Measurements from ENCODE around the gene AGAP1.

AGAP1 gene

DNA sequence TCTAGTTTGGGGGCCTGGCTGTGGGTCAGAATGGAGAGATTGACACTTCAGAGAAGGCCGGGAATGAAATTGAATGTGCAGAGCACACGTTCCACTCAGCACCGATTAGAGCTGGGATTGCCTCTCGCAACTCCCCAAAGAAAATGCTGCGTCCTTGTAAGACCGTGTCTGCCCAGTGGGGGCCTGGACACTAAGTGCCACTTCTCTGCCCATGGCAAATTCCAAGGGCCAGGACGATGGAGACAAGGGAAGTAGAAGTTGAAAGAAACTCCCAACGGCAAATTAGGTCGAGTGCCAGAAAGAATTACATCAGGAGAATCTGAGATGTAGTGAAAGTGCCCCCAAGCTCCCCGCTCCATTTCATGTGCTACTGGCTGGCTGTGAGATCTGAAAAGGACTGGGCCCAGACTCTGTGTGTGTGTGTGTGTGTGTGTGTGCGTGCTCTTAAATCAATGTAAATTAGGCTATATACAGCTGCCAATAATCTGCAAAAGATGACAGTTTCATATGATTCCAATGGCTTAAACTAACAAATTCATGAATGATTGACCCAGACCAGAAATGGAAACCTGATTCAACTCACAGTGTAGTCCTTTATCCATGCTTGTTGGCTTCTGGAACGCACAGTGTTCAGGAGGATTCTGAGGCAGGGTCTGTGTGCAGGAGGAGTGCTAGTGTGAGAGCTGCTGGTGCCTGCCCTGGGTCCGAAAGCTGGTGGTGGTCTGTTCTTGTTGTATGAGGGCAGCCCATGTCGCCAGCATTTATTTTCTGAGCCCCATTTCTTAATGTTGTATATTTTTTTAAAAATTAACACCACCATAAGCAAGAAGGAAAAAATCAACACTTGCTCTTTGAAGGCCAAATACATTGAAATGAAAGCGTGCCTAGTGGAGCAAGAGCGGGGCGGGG, 234.3 kb downstream of the AGAP1 start:
- TF ChIP-seq CTCF (IDR thresholded peaks at IDR 0.05; ENCODE audit: insufficient read depth, low read depth, low read length, missing control alignments) = no peak
- DNase-seq (ENCODE audit: low read depth) = no peak

GRCh38 chr2:235728800-235729556, 235.1 kb downstream of the AGAP1 start:
- DNase-seq (ENCODE audit: low read depth) = no peak
- H3K4me3 ChIP-seq (ENCODE audit: low read depth, low read length) = no peak overlapping the region
- TF ChIP-seq CTCF (IDR thresholded peaks at IDR 0.05; ENCODE audit: insufficient read depth, low read depth, low read length, missing control alignments) = no peak

More for the DNA sequence above, 234.3 kb downstream of the AGAP1 start:
- no peak overlapping the region for H3K4me3 ChIP-seq (ENCODE audit: low read depth, low read length)

GRCh38 chr2:235729557-235729947, 235.7 kb downstream of the AGAP1 start:
- no peak for TF ChIP-seq CTCF (IDR thresholded peaks at IDR 0.05; ENCODE audit: insufficient read depth, low read depth, low read length, missing control alignments)
- H3K4me3 ChIP-seq (ENCODE audit: low read depth, low read length) = no peak overlapping the region
- DNase-seq (ENCODE audit: low read depth) = no peak

GRCh38 chr2:235730115-235730514, 236.3 kb downstream of the AGAP1 start:
- H3K4me3 ChIP-seq (ENCODE audit: low read depth, low read length) = no peak overlapping the region
- TF ChIP-seq CTCF (IDR thresholded peaks at IDR 0.05; ENCODE audit: insufficient read depth, low read depth, low read length, missing control alignments) = no peak
- DNase-seq (ENCODE audit: low read depth) = no peak

GRCh38 chr2:235733761-235734160, 239.9 kb downstream of the AGAP1 start:
- H3K4me3 ChIP-seq (ENCODE audit: low read depth, low read length) = no peak overlapping the region
- TF ChIP-seq CTCF (IDR thresholded peaks at IDR 0.05; ENCODE audit: insufficient read depth, low read depth, low read length, missing control alignments) = no peak
- no peak for DNase-seq (ENCODE audit: low read depth)

DNA sequence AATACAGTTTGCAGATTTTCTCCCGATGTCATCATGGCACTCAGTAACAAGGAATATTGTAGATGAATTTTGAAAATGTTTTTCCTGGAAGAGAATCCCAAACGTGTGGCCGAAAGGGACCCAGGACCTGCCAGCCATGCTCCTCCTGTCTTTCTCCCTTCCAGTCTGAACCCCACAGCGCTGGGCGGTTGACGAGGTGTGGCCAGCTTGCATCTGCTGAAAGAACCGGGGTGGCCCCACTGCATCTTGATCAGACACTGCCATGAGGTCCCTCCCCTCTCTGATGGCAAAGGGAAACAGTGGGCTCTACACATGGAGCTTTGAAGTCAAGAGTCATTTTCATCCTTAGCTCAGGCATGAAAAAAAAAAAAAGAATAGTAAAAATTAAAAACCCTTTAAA, 240.3 kb downstream of the AGAP1 start:
- no peak overlapping the region for H3K4me3 ChIP-seq (ENCODE audit: low read depth, low read length)
- DNase-seq (ENCODE audit: low read depth) = no peak
- TF ChIP-seq CTCF (IDR thresholded peaks at IDR 0.05; ENCODE audit: insufficient read depth, low read depth, low read length, missing control alignments) = no peak

All from GM12865 (cell line).